Esophagus (tissue), 2 donors: ENCODE measurements around the gene WASF1. TPM values are rescaled to one million over a fixed set of nuclear protein-coding genes. Genes with fewer than 3 reads are reported as not detected.

Experiments
- H3K27ac ChIP-seq, 2 donors: one replicate each; pipeline ENCODE4 v1.5.1; 2013; ENCODE audit warnings: low read depth in 2 of 2, mild to moderate bottlenecking in 2 of 2, inconsistent platforms in 1 of 2, low read length in 1 of 2, moderate library complexity in 1 of 2
- H3K27me3 ChIP-seq, 2 donors: one replicate each; pipeline ENCODE4 v1.6.1; 2013; ENCODE audit warnings: low read length in 2 of 2, control low read depth in 1 of 2, mild to moderate bottlenecking in 1 of 2; ENCODE audit not compliant: insufficient read depth in 2 of 2, control insufficient read depth in 1 of 2
- H3K36me3 ChIP-seq, 2 donors: one replicate each; pipeline ENCODE4 v1.6.1; 2013; ENCODE audit warnings: low read length in 1 of 2; ENCODE audit not compliant: control insufficient read depth in 2 of 2, insufficient read depth in 2 of 2
- H3K4me1 ChIP-seq, 2 donors: one replicate each; pipeline ENCODE4 v1.6.1; 2013; ENCODE audit warnings: low read length in 1 of 2; ENCODE audit not compliant: control insufficient read depth in 2 of 2, insufficient read depth in 2 of 2
- H3K4me3 ChIP-seq, 2 donors: one replicate each; pipeline ENCODE4 v1.5.1; 2013; ENCODE audit warnings: low read length in 2 of 2, mild to moderate bottlenecking in 2 of 2, low read depth in 1 of 2, moderate library complexity in 1 of 2
- H3K9me3 ChIP-seq, 2 donors: one replicate each; pipeline ENCODE4 v1.6.1; 2013; ENCODE audit warnings: mild to moderate bottlenecking in 2 of 2, low read depth in 1 of 2, low read length in 1 of 2, moderate library complexity in 1 of 2; ENCODE audit not compliant: control insufficient read depth in 2 of 2, insufficient read depth in 1 of 2
- WGBS, 2 donors: extraction: QIAGEN DNeasy Blood & Tissue Kit; methylation state at CpG; one replicate each; pipeline ENCODE4 v1.1.7; 2013; 5-methylcytosine and 5-hydroxymethylcytosine counted together
- polyA plus RNA-seq, 2 donors: library from polyadenylated mRNA; stranded (reverse); fragments of 200-250 nt; gene quantifications; one replicate each; pipeline ENCODE4 v1.2.3, GENCODE V29; 2013
- donor health status: healthy with polysubstance abuse.
- donor health status: Bipolar disorder and iron deficiency.

Gene WASF1
- polyA plus RNA-seq, 2 donors: 7.2 to 7.7 TPM

DNA sequence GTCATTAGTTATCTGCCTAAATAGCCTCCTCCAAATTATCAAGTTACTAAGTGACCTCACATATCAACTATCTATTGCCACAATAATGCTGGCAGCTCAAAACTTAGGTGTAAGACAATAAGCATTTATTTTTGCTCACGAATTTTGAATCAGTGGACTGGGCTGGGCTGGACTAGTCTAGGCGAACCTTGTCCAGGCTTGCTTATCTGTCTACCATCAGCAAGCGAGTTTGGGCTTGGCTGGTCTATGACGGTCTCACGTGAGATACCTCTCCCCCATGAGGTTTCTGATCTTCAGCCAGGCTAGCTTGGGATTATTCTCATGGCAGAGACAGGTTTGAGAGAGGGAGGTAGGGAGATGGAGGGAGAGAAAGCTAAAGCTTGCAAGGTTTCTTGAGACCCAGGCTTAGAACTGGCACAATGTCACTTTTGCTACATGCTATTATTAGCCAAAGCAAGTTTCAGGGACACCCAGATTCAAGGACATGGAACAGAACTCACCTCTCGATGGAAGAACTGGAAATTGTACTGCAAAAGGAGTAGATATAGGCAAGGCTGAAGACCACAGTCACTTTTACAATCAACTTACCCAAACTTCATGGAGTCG lies 80.9 kb downstream of the WASF1 start:
- no peak overlapping the region for H3K27ac ChIP-seq
- no peak overlapping the region for H3K4me3 ChIP-seq
- H3K9me3 ChIP-seq: no peaks in the 10 kb centered on the region
- H3K4me1 ChIP-seq: no peaks in the 10 kb centered on the region
- H3K27me3 ChIP-seq: no peaks in the 10 kb centered on the region
- H3K36me3 ChIP-seq: peaks cover 0 to 6% of the 10 kb centered on the region in 2 donors
- WGBS, 2 donors: 52 to 59% methylated on average over 7 of the region's 7 CpGs

DNA sequence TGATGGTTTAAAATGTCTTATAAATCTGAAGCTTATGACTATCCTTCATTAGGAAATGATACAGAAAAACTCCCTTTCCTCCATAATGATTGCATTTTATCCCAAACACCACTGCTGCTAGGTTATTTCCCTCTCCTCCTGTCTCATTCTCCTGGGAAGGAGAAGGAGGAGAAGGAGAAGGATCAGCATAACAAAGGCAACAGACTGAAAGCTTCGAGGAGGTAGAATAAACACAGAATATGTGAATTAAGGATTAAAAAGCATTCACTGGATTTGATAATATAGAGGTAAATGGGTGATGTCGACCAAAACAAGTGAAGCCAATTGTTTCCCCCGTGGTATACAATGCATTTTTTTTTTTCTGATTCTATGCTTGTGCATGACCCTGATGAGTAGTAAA lies 82.0 kb downstream of the WASF1 start:
- H3K36me3 ChIP-seq: peaks cover 0 to 6% of the 10 kb centered on the region in 2 donors
- H3K27ac ChIP-seq: no peak overlapping the region
- 43 to 45% methylated on average over 3 of the region's 3 CpGs for WGBS, 2 donors
- no peaks in the 10 kb centered on the region for H3K27me3 ChIP-seq
- no peak overlapping the region for H3K4me3 ChIP-seq
- H3K9me3 ChIP-seq: no peaks in the 10 kb centered on the region
- H3K4me1 ChIP-seq: no peaks in the 10 kb centered on the region

DNA sequence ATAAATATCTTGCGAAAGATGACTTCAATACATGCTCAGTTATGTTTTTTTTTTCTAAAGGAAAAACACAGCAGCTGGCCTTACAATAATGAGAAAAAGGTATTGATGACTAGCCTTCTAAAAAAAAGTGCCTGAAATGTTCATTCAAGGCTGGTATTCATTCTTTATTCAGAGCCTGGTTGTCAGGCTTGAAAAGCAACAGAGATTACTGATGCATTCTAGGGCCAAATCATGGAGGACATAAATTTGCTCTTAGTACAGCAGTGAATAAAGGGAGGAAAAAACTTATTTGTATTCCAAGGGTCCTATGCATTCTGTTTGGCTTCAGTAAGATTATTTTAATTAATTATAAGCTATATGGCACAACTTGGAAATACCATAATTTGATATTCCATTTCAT lies 83.5 kb downstream of the WASF1 start:
- WGBS, 2 donors: 95 to 98% methylated on average over 1 of the region's 1 CpG

DNA sequence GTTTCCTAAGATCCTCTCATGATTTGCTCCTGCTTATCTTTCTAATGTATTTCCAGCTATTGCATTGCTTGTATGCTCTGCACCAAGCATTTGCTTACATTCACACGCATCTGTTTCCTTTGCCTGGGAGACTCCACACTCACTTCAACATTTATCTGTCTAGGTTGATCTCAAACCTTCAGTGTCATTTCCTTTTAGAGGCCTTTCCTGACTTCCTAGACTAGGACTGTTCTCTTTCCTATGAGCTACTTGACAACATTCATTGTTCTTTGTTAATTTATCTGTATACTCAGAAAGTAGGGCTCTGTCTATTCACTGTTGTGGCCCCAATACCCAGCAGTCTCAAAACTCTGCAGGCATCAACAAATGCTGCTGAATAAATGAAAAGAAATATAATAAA lies 84.4 kb downstream of the WASF1 start:
- 77 to 81% methylated on average over 1 of the region's 1 CpG for WGBS, 2 donors
- Histone ChIP-seq H3K4me1 (no peaks in the 10 kb centered on the region), H3K36me3 (no peaks in the 10 kb centered on the region), H3K4me3 (no peak overlapping the region), H3K27me3 (no peaks in the 10 kb centered on the region), H3K9me3 (no peaks in the 10 kb centered on the region), H3K27ac (no peak overlapping the region)

More for the DNA sequence above, 83.5 kb downstream of the WASF1 start:
- Histone ChIP-seq H3K4me1 (no peaks in the 10 kb centered on the region), H3K36me3 (no peaks in the 10 kb centered on the region), H3K4me3 (no peak overlapping the region), H3K27ac (no peak overlapping the region), H3K27me3 (no peaks in the 10 kb centered on the region), H3K9me3 (no peaks in the 10 kb centered on the region)

DNA sequence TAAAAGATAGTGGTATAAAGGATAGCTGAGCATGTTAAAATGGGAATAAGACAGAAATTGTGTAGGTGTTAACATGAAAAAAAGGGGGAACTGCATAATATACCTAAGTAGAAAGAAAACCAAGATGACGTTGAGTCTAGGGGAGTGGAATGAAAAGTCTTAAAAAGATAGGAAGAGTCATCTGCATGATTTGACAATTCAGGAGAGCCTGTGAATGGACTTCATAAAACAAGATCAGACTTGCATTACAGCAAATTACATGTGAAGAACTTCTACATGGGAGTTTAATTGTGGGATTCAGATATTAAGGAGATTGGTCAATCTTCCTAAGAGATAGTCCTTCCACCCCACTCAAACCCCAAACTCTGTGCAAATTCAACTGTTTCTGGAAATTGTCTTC lies 85.5 kb downstream of the WASF1 start:
- Histone ChIP-seq H3K9me3 (no peaks in the 10 kb centered on the region), H3K27ac (no peak overlapping the region), H3K36me3 (no peaks in the 10 kb centered on the region), H3K27me3 (no peaks in the 10 kb centered on the region), H3K4me1 (no peaks in the 10 kb centered on the region), H3K4me3 (no peak overlapping the region)
- WGBS, 2 donors: 73 to 77% methylated on average over 1 of the region's 1 CpG

DNA sequence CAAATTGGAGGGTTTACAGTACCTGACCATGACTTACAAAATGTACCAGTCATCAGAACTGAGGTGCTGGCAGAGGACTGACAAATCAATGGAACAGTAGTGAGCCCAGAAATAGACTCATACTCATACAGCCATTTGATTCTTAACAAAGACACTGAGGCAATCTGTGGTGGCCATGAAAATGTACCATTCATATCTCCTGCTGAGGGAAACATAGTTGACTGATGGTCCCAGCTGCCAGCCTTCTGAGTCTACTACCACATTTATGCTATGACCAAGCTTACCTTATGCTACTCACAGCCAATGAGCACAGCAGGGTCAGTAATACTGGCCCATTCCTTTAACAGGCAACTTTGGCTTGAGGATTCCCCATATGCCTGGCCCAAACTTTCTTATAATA lies 88.6 kb downstream of the WASF1 start:
- H3K4me1 ChIP-seq: no peaks in the 10 kb centered on the region
- no peaks in the 10 kb centered on the region for H3K9me3 ChIP-seq

DNA sequence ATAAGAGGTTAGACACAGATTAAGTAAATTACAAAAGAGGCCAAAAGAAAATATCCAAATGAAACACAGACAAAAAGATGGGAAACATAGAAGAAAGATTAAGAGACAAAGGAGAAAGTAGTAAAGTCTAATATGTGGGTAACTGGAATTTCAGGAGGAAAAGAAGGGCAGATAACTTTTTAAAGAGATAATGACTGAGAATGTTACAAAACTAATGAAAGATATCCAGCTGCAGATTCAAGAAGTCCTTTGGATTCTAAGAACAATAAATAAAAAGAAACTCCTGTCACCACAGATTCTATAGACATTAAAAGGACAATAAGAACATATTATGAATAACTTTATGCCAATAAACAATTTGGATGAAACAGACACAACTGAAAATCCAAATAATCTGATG lies 90.1 kb downstream of the WASF1 start:
- Histone ChIP-seq H3K9me3 (no peaks in the 10 kb centered on the region), H3K4me3 (no peak overlapping the region), H3K36me3 (no peaks in the 10 kb centered on the region), H3K4me1 (no peaks in the 10 kb centered on the region), H3K27ac (no peak overlapping the region), H3K27me3 (no peaks in the 10 kb centered on the region)

More for the DNA sequence above, 88.6 kb downstream of the WASF1 start:
- Histone ChIP-seq H3K27ac (no peak overlapping the region), H3K36me3 (no peaks in the 10 kb centered on the region), H3K4me3 (no peak overlapping the region), H3K27me3 (no peaks in the 10 kb centered on the region)

DNA sequence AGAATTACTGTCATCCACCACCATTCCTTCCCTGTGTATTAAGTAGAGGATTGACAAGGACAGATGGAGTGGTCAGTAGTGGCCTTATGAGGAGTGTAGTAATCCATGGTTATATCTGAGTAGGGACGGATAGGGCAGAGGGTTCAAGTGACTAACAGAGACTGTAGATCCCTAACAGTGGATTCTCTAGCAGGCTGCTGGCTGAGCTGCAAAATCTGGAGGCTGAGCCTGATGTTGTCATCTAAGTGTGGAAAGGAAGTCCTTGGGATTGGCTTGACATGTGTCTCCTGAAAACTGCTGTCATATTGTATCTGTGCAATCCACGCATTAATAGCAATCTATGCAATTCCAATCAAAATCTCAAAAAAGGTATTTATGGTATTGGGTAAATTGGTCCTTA lies 94.2 kb downstream of the WASF1 start:
- no peaks in the 10 kb centered on the region for H3K9me3 ChIP-seq
- no peaks in the 10 kb centered on the region for H3K27me3 ChIP-seq
- no peaks in the 10 kb centered on the region for H3K36me3 ChIP-seq
- no peak overlapping the region for H3K4me3 ChIP-seq
- no peak overlapping the region for H3K27ac ChIP-seq
- no peaks in the 10 kb centered on the region for H3K4me1 ChIP-seq
- WGBS, 2 donors: 93% methylated on average over 2 of the region's 2 CpGs

DNA sequence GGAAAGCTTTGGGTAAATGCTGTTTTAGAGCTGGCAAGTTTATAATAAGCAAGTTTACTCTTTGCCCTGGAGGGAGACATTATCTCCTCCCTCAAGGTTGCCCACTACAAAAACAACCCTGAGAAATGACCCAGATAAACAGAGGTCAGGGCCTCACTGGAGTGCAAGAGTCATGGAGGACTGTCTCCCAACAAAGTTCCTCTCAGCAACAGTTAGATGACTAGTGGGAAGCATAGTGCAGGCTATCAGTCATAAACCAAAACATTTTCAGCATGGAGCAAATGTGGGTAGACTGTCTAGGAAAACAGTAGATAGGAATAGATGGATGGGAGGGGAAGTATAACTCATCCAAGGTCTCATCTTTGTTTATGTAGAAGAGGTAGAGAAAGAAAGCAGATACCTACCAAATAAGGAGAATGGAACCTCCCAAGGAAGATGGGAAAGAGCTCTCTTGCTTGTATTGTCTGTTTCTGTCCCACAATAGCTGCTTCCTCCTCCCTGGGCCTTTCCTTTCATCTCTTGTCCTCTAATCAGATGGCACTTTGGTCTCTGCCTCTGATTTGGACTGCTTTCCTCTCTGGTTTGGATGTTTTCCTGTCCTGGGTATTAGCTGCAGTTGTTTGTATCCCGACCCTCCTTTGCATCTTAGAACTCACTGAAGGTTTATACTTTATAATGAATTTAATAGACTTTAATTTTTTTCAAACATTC lies 95.4 kb downstream of the WASF1 start:
- no peak overlapping the region for H3K27ac ChIP-seq
- 79 to 80% methylated on average over 1 of the region's 1 CpG for WGBS, 2 donors
- H3K36me3 ChIP-seq: no peaks in the 10 kb centered on the region
- H3K27me3 ChIP-seq: no peaks in the 10 kb centered on the region
- H3K9me3 ChIP-seq: no peaks in the 10 kb centered on the region
- H3K4me3 ChIP-seq: no peak overlapping the region
- no peaks in the 10 kb centered on the region for H3K4me1 ChIP-seq

DNA sequence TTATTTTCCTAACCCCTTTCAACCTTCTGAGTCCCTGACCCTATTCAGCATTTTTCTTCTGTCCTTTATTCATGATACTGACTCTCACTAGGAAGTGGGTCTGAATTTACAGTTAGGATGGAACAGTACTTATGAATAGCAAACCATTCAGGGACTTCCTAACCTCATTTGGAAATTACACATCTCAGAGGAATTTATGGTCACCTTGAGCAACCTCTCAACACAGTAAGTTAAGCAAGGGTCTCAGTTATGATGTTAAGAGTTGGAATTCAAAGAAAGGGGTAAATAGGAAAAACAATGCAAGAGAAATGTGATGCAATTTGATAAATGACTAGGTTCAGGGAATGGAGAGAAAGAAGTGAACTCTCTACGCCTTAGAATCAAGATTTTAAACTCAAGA lies 104.1 kb downstream of the WASF1 start:
- Histone ChIP-seq H3K27me3 (no peaks in the 10 kb centered on the region), H3K27ac (no peak overlapping the region), H3K9me3 (no peaks in the 10 kb centered on the region), H3K4me3 (no peak overlapping the region), H3K4me1 (no peaks in the 10 kb centered on the region), H3K36me3 (no peaks in the 10 kb centered on the region)
- WGBS, 2 donors: 79 to 83% methylated on average over 1 of the region's 1 CpG
